GM12878 (cell line): ENCODE data around the gene TAF9B.

ENCODE experiments used
- CTCF ChIP-seq, 3 experiments: IDR thresholded peaks in 2 of 3; conservative IDR thresholded peaks in 1 of 3; 2 replicates each; pipeline ENCODE4 v1.5.1; 2011; ENCODE audit warnings: low read depth in 3 of 3, low read length in 3 of 3, mild to moderate bottlenecking in 3 of 3, control low read depth in 2 of 3, moderate library complexity in 2 of 3, inconsistent platforms in 1 of 3, mixed read lengths in 1 of 3; ENCODE audit not compliant: control insufficient read depth in 2 of 3, insufficient read depth in 1 of 3; ENCODE audit errors: extremely low read depth in 1 of 3
- E2F4 ChIP-seq: IDR thresholded peaks from 2 replicates; pipeline ENCODE4 v1.6.1; 2012; ENCODE audit warnings: low read depth, low read length, improper control_type of control experiment
- ETV6 ChIP-seq, 2 experiments: fragments of 450-650 bp in 1 of 2; IDR thresholded peaks in 1 of 2; conservative IDR thresholded peaks in 1 of 2; 2 replicates each; pipeline ENCODE4 v1.6.1; 2014; ENCODE audit warnings: antibody characterized with exemption in 1 of 2, borderline replicate concordance in 1 of 2, low read depth in 1 of 2, mild to moderate bottlenecking in 1 of 2, moderate library complexity in 1 of 2
- MAX ChIP-seq: IDR thresholded peaks from 2 replicates; pipeline ENCODE4 v1.6.1; 2012; ENCODE audit warnings: low read depth, low read length, improper control_type of control experiment
- NR2F1 ChIP-seq: fragments of 450-650 bp; conservative IDR thresholded peaks from 2 replicates; pipeline ENCODE4 v1.6.1; 2017; ENCODE audit warnings: mild to moderate bottlenecking
- REST ChIP-seq: IDR thresholded peaks from 2 replicates; pipeline ENCODE4 v1.6.1; 2012; ENCODE audit warnings: mild to moderate bottlenecking, low read depth, low read length
- TCF7 ChIP-seq: IDR thresholded peaks from 2 replicates; pipeline ENCODE4 v1.6.1; 2014; ENCODE audit warnings: antibody characterized with exemption, borderline replicate concordance

- TF ChIP-seq ETV6 (conservative IDR thresholded peaks at IDR 0.05 in 1 of 2, IDR thresholded peaks at IDR 0.05 in 1 of 2; ENCODE audit: borderline replicate concordance in 1 of 2, low read depth in 1 of 2) (no peak), CTCF (IDR thresholded peaks at IDR 0.05 in 2 of 3, conservative IDR thresholded peaks at IDR 0.05 in 1 of 3; ENCODE audit: control insufficient read depth in 2 of 3, extremely low read depth in 1 of 3, insufficient read depth in 1 of 3, low read depth in 3 of 3, low read length in 3 of 3) (no peak), NR2F1 (no peak), E2F4 (no peak), TCF7 (no peak), REST (no peak), MAX (no peak)
Measured at GRCh38 chrX:78098108-78098507, 41.3 kb downstream of the TAF9B start.
